RWPE2 (cell line): Measurements from ENCODE around the gene PHKG2.
A peak's percentile ranks its signal among the peaks of the same experiment; 100 is the strongest.

Source experiments
- ATAC-seq: fragments of 200-7000 bp; cut with Tn5 transposase; 3 replicates; pipeline ENCODE4 v1.9.1; 2021; ENCODE audit warnings: low read depth
- DNase-seq: peaks from one replicate; pipeline ENCODE4 v3.0.0-alpha.2; 2020; ENCODE audit warnings: low spot score
- H3K27ac ChIP-seq: fragments of 450-650 bp; 2 replicates; pipeline ENCODE4 v1.5.1; 2017; ENCODE audit warnings: mild to moderate bottlenecking; ENCODE audit not compliant: poor library complexity, severe bottlenecking
- H3K27me3 ChIP-seq: fragments of 250-450 bp; sonication (Bioruptor Pico); 2 replicates; pipeline ENCODE4 v1.5.1; 2021; ENCODE audit warnings: mild to moderate bottlenecking, moderate library complexity; ENCODE audit not compliant: insufficient read depth, poor library complexity, severe bottlenecking
- H3K36me3 ChIP-seq: fragments of 250-450 bp; sonication (Bioruptor Pico); 2 replicates; pipeline ENCODE4 v1.5.1; 2020; ENCODE audit warnings: low read depth, mild to moderate bottlenecking, moderate library complexity
- H3K4me1 ChIP-seq: fragments of 250-450 bp; sonication (Bioruptor Pico); 2 replicates; pipeline ENCODE4 v1.5.1; 2021; ENCODE audit warnings: mild to moderate bottlenecking, moderate library complexity; ENCODE audit not compliant: insufficient read depth, poor library complexity, severe bottlenecking
- H3K4me3 ChIP-seq: fragments of 250-450 bp; sonication (Bioruptor Pico); 2 replicates; pipeline ENCODE4 v1.5.1; 2021; ENCODE audit warnings: mild to moderate bottlenecking, moderate library complexity; ENCODE audit not compliant: severe bottlenecking
- H3K9me3 ChIP-seq: fragments of 250-450 bp; sonication (Bioruptor Pico); 2 replicates; pipeline ENCODE4 v1.5.1; 2021; ENCODE audit warnings: mild to moderate bottlenecking, moderate library complexity; ENCODE audit not compliant: severe bottlenecking
- CTCF ChIP-seq: fragments of 450-650 bp; IDR thresholded peaks from one replicate; pipeline ENCODE4 v1.5.1; 2017; ENCODE audit warnings: mild to moderate bottlenecking, moderate library complexity; ENCODE audit not compliant: poor library complexity, severe bottlenecking

Gene PHKG2

GRCh38 chr16:30721606-30722005 lies 26.6 kb upstream of the PHKG2 start:
- Histone ChIP-seq H3K27me3 (no peaks in the 10 kb centered on the region), H3K4me3 (no peak overlapping the region), H3K36me3 (peaks cover 98% of the 10 kb centered on the region), H3K9me3 (no peaks in the 10 kb centered on the region), H3K27ac (no peak overlapping the region), H3K4me1 (no peaks in the 10 kb centered on the region)
- DNase-seq: no peak
- no peak for TF ChIP-seq CTCF
- no peak for ATAC-seq

- Histone ChIP-seq H3K9me3 (no peaks in the 10 kb centered on the region), H3K4me1 (no peaks in the 10 kb centered on the region), H3K4me3 (no peak overlapping the region), H3K27me3 (no peaks in the 10 kb centered on the region), H3K27ac (no peak overlapping the region), H3K36me3 (peaks cover 98% of the 10 kb centered on the region)
- ATAC-seq (peak; percentile 48; the same call in 1 of the 3 replicates), DNase-seq (no peak)
- no peak for TF ChIP-seq CTCF
These were observed 25.8 kb upstream of the PHKG2 start for GRCh38 chr16:30722443-30722842.

GRCh38 chr16:30722916-30723315 lies 25.3 kb upstream of the PHKG2 start:
- Histone ChIP-seq H3K4me1 (no peaks in the 10 kb centered on the region), H3K9me3 (no peaks in the 10 kb centered on the region), H3K27ac (no peak overlapping the region), H3K36me3 (peaks cover 98% of the 10 kb centered on the region), H3K4me3 (no peak overlapping the region), H3K27me3 (no peaks in the 10 kb centered on the region)
- TF ChIP-seq CTCF: no peak
- ATAC-seq (no peak), DNase-seq (no peak)

GRCh38 chr16:30723725-30724355 lies 24.4 kb upstream of the PHKG2 start:
- Histone ChIP-seq H3K4me1 (no peaks in the 10 kb centered on the region), H3K9me3 (no peaks in the 10 kb centered on the region), H3K36me3 (peaks cover 98% of the 10 kb centered on the region), H3K27me3 (no peaks in the 10 kb centered on the region), H3K4me3 (no peak overlapping the region), H3K27ac (no peak overlapping the region)
- ATAC-seq: no peak
- DNase-seq: no peak
- TF ChIP-seq CTCF: no peak

GRCh38 chr16:30724641-30725417 lies 23.4 kb upstream of the PHKG2 start:
- Histone ChIP-seq H3K4me1 (no peaks in the 10 kb centered on the region), H3K27me3 (no peaks in the 10 kb centered on the region), H3K4me3 (no peak overlapping the region), H3K9me3 (no peaks in the 10 kb centered on the region), H3K27ac (no peak overlapping the region), H3K36me3 (peaks cover 98% of the 10 kb centered on the region)
- no peak for ATAC-seq
- no peak for DNase-seq
- no peak for TF ChIP-seq CTCF
